ENCODE results near the gene DPYSL5.

The DPYSL5 gene

GRCh38 chr2:26886736-26887135, 38.8 kb downstream of the DPYSL5 start:
- no peak overlapping the region for H3K4me3 ChIP-seq (ENCODE audit: insufficient read depth, low read depth, low read length, poor library complexity, severe bottlenecking)
- no peak for DNase-seq
- no peaks in the 10 kb centered on the region for H3K4me1 ChIP-seq (ENCODE audit: control insufficient read depth, insufficient read depth, low read length, poor library complexity, severe bottlenecking)
- peaks cover 4% of the 10 kb centered on the region for H3K27me3 ChIP-seq (replicated peaks; ENCODE audit: control insufficient read depth, insufficient read depth, low read length, poor library complexity, severe bottlenecking)
- no peaks in the 10 kb centered on the region for H3K9me3 ChIP-seq (ENCODE audit: control insufficient read depth, low read length)
- H3K27ac ChIP-seq (ENCODE audit: insufficient read depth, low read length, poor library complexity, severe bottlenecking), result no peak overlapping the region
- no peaks in the 10 kb centered on the region for H3K36me3 ChIP-seq (ENCODE audit: control insufficient read depth, insufficient read depth, low read length)

GRCh38 chr2:26887151-26887550, 39.2 kb downstream of the DPYSL5 start:
- Histone ChIP-seq H3K36me3 (ENCODE audit: control insufficient read depth, insufficient read depth, low read length) (no peaks in the 10 kb centered on the region), H3K4me1 (ENCODE audit: control insufficient read depth, insufficient read depth, low read length, poor library complexity, severe bottlenecking) (no peaks in the 10 kb centered on the region), H3K27me3 (replicated peaks; ENCODE audit: control insufficient read depth, insufficient read depth, low read length, poor library complexity, severe bottlenecking) (peaks cover 4% of the 10 kb centered on the region), H3K27ac (ENCODE audit: insufficient read depth, low read length, poor library complexity, severe bottlenecking) (no peak overlapping the region), H3K4me3 (ENCODE audit: insufficient read depth, low read depth, low read length, poor library complexity, severe bottlenecking) (no peak overlapping the region), H3K9me3 (ENCODE audit: control insufficient read depth, low read length) (no peaks in the 10 kb centered on the region)
- DNase-seq, result no peak

- no peak overlapping the region for H3K27ac ChIP-seq (ENCODE audit: insufficient read depth, low read length, poor library complexity, severe bottlenecking)
- no peak overlapping the region for H3K4me3 ChIP-seq (ENCODE audit: insufficient read depth, low read depth, low read length, poor library complexity, severe bottlenecking)
- H3K27me3 ChIP-seq (replicated peaks; ENCODE audit: control insufficient read depth, insufficient read depth, low read length, poor library complexity, severe bottlenecking), result no peaks in the 10 kb centered on the region
- no peak for DNase-seq
- no peaks in the 10 kb centered on the region for H3K4me1 ChIP-seq (ENCODE audit: control insufficient read depth, insufficient read depth, low read length, poor library complexity, severe bottlenecking)
- H3K36me3 ChIP-seq (ENCODE audit: control insufficient read depth, insufficient read depth, low read length), result no peaks in the 10 kb centered on the region
- no peaks in the 10 kb centered on the region for H3K9me3 ChIP-seq (ENCODE audit: control insufficient read depth, low read length)
Measured at GRCh38 chr2:26889796-26890195, 41.9 kb downstream of the DPYSL5 start.

DNA sequence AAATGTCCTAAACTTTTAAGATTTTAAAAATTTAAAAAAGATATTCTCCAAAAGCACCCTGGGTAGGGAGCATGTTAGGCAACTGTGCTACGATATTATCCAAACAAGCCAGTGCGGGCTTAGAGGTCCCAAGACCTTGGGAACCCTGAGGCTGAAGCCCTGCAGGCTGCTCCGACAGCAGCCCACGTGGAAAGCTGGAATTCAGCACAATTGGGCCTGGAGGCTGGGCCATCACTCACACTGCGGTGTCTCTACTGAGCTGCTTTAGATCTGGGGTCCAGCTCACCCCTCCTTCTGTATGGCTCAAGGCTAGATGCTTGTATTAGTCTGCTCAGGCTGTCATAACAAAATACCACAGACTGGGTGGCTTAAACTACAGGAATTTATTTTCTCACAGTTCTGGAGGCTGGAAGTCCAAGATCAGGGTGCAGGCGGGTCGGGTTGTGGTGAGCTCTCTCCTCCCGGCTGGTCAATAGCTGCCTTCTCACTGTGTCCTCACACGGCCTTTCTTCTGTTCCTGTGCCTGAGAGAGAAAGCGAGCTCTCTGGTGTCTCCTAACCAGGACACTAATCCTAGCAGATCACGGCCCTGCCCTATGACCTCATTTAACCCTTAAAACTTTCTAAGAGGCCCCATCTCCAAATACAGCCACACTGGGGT, 42.5 kb downstream of the DPYSL5 start:
- H3K4me3 ChIP-seq (ENCODE audit: insufficient read depth, low read depth, low read length, poor library complexity, severe bottlenecking), result no peak overlapping the region
- no peaks in the 10 kb centered on the region for H3K36me3 ChIP-seq (ENCODE audit: control insufficient read depth, insufficient read depth, low read length)
- no peak overlapping the region for H3K27ac ChIP-seq (ENCODE audit: insufficient read depth, low read length, poor library complexity, severe bottlenecking)
- DNase-seq, result no peak
- no peaks in the 10 kb centered on the region for H3K27me3 ChIP-seq (replicated peaks; ENCODE audit: control insufficient read depth, insufficient read depth, low read length, poor library complexity, severe bottlenecking)
- H3K4me1 ChIP-seq (ENCODE audit: control insufficient read depth, insufficient read depth, low read length, poor library complexity, severe bottlenecking), result no peaks in the 10 kb centered on the region
- no peaks in the 10 kb centered on the region for H3K9me3 ChIP-seq (ENCODE audit: control insufficient read depth, low read length)

- no peaks in the 10 kb centered on the region for H3K36me3 ChIP-seq (ENCODE audit: control insufficient read depth, insufficient read depth, low read length)
- no peaks in the 10 kb centered on the region for H3K4me1 ChIP-seq (ENCODE audit: control insufficient read depth, insufficient read depth, low read length, poor library complexity, severe bottlenecking)
- no peaks in the 10 kb centered on the region for H3K27me3 ChIP-seq (replicated peaks; ENCODE audit: control insufficient read depth, insufficient read depth, low read length, poor library complexity, severe bottlenecking)
- no peak overlapping the region for H3K4me3 ChIP-seq (ENCODE audit: insufficient read depth, low read depth, low read length, poor library complexity, severe bottlenecking)
- no peak overlapping the region for H3K27ac ChIP-seq (ENCODE audit: insufficient read depth, low read length, poor library complexity, severe bottlenecking)
- no peaks in the 10 kb centered on the region for H3K9me3 ChIP-seq (ENCODE audit: control insufficient read depth, low read length)
- no peak for DNase-seq
Measured at GRCh38 chr2:26892133-26892532, 44.2 kb downstream of the DPYSL5 start.

- Histone ChIP-seq H3K36me3 (ENCODE audit: control insufficient read depth, insufficient read depth, low read length) (no peaks in the 10 kb centered on the region), H3K27me3 (replicated peaks; ENCODE audit: control insufficient read depth, insufficient read depth, low read length, poor library complexity, severe bottlenecking) (no peaks in the 10 kb centered on the region), H3K27ac (ENCODE audit: insufficient read depth, low read length, poor library complexity, severe bottlenecking) (no peak overlapping the region), H3K9me3 (ENCODE audit: control insufficient read depth, low read length) (no peaks in the 10 kb centered on the region), H3K4me3 (ENCODE audit: insufficient read depth, low read depth, low read length, poor library complexity, severe bottlenecking) (no peak overlapping the region), H3K4me1 (ENCODE audit: control insufficient read depth, insufficient read depth, low read length, poor library complexity, severe bottlenecking) (no peaks in the 10 kb centered on the region)
- DNase-seq, result no peak
Measured at GRCh38 chr2:26892922-26893524, 45.1 kb downstream of the DPYSL5 start.

DNA sequence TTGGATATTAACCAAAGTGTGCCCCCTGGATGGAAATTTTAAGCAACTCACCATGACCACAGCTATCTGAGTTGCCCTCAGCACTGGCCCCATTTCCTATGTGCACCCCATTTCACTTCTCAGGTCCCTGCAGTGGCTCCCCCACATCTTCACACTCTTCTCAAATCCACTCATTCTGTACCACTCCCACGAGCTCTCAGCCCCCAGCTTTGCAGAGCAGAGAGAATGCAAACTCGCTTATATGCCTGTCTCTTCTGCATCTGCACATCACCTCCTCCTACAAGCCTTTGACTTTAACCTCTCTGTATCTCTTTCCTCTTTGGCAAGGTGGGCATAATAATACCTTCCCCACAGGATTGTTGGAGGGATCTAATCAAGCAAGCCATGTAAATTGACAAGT, 46.2 kb downstream of the DPYSL5 start:
- DNase-seq, result no peak
- H3K9me3 ChIP-seq (ENCODE audit: control insufficient read depth, low read length), result no peaks in the 10 kb centered on the region
- H3K4me1 ChIP-seq (ENCODE audit: control insufficient read depth, insufficient read depth, low read length, poor library complexity, severe bottlenecking), result no peaks in the 10 kb centered on the region
- no peaks in the 10 kb centered on the region for H3K27me3 ChIP-seq (replicated peaks; ENCODE audit: control insufficient read depth, insufficient read depth, low read length, poor library complexity, severe bottlenecking)
- no peak overlapping the region for H3K4me3 ChIP-seq (ENCODE audit: insufficient read depth, low read depth, low read length, poor library complexity, severe bottlenecking)
- H3K27ac ChIP-seq (ENCODE audit: insufficient read depth, low read length, poor library complexity, severe bottlenecking), result no peak overlapping the region
- no peaks in the 10 kb centered on the region for H3K36me3 ChIP-seq (ENCODE audit: control insufficient read depth, insufficient read depth, low read length)

- no peak for DNase-seq
- H3K27me3 ChIP-seq (replicated peaks; ENCODE audit: control insufficient read depth, insufficient read depth, low read length, poor library complexity, severe bottlenecking), result no peaks in the 10 kb centered on the region
- H3K4me1 ChIP-seq (ENCODE audit: control insufficient read depth, insufficient read depth, low read length, poor library complexity, severe bottlenecking), result no peaks in the 10 kb centered on the region
- no peaks in the 10 kb centered on the region for H3K36me3 ChIP-seq (ENCODE audit: control insufficient read depth, insufficient read depth, low read length)
- no peak overlapping the region for H3K4me3 ChIP-seq (ENCODE audit: insufficient read depth, low read depth, low read length, poor library complexity, severe bottlenecking)
- no peak overlapping the region for H3K27ac ChIP-seq (ENCODE audit: insufficient read depth, low read length, poor library complexity, severe bottlenecking)
- no peaks in the 10 kb centered on the region for H3K9me3 ChIP-seq (ENCODE audit: control insufficient read depth, low read length)
Measured at GRCh38 chr2:26897807-26898479, 50.0 kb downstream of the DPYSL5 start.

- DNase-seq, result no peak
- H3K4me1 ChIP-seq (ENCODE audit: control insufficient read depth, insufficient read depth, low read length, poor library complexity, severe bottlenecking), result no peaks in the 10 kb centered on the region
- no peaks in the 10 kb centered on the region for H3K27me3 ChIP-seq (replicated peaks; ENCODE audit: control insufficient read depth, insufficient read depth, low read length, poor library complexity, severe bottlenecking)
- H3K36me3 ChIP-seq (ENCODE audit: control insufficient read depth, insufficient read depth, low read length), result no peaks in the 10 kb centered on the region
- H3K9me3 ChIP-seq (ENCODE audit: control insufficient read depth, low read length), result no peaks in the 10 kb centered on the region
- no peak overlapping the region for H3K27ac ChIP-seq (ENCODE audit: insufficient read depth, low read length, poor library complexity, severe bottlenecking)
- H3K4me3 ChIP-seq (ENCODE audit: insufficient read depth, low read depth, low read length, poor library complexity, severe bottlenecking), result no peak overlapping the region
Measured at GRCh38 chr2:26898480-26899078, 50.6 kb downstream of the DPYSL5 start.

All from effector memory CD4-positive, alpha-beta T cell (primary cell).